Right lobe of liver (tissue), 4 donors: ENCODE results near the gene MTMR10.

Experiments
- POLR2A ChIP-seq: fragments of 450-650 bp; IDR thresholded peaks from one replicate; pipeline ENCODE4 v1.6.1; 2017; ENCODE audit warnings: antibody characterized with exemption, mild to moderate bottlenecking
- TF ChIP-seq, protein P1 (sequence below), 4 donors: fragments of 200-600 bp in 3 of 4; fragments of 450-650 bp in 1 of 4; IDR thresholded peaks; one replicate each; pipeline versions ENCODE4 v1.5.1 to v1.8.0; 2016 to 2022; ENCODE audit warnings: antibody characterized with exemption in 4 of 4, mild to moderate bottlenecking in 2 of 4
- donor health status: DM: no; HTN: no; CAD: no.
- donor health status: DM: no; HTN: no; CAD: no.
- donor health status: DM: no; HTN: yes; CAD: no.

DNA sequence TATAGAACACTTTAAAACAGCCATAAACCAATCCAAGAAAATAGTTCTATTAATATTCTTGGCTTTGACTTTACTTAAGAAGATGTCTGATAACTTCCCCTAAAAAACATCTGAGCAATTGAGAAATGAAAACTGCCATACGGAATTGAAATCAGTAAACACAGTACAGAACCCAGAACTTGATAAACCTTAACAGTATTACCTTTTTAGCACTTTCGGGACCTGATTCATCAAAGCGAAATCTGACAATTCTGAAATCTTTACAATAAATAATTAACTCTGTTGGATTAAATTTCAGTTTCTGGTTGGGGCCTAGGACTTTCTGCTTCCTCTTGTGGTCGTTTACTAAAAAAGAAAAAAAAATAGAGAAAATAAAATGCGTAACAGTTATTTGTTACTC, 17.3 kb downstream of the MTMR10 start:
- TF ChIP-seq, protein P1, sequence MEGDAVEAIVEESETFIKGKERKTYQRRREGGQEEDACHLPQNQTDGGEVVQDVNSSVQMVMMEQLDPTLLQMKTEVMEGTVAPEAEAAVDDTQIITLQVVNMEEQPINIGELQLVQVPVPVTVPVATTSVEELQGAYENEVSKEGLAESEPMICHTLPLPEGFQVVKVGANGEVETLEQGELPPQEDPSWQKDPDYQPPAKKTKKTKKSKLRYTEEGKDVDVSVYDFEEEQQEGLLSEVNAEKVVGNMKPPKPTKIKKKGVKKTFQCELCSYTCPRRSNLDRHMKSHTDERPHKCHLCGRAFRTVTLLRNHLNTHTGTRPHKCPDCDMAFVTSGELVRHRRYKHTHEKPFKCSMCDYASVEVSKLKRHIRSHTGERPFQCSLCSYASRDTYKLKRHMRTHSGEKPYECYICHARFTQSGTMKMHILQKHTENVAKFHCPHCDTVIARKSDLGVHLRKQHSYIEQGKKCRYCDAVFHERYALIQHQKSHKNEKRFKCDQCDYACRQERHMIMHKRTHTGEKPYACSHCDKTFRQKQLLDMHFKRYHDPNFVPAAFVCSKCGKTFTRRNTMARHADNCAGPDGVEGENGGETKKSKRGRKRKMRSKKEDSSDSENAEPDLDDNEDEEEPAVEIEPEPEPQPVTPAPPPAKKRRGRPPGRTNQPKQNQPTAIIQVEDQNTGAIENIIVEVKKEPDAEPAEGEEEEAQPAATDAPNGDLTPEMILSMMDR (IDR thresholded peaks at IDR 0.05), result no peak
- no peak for TF ChIP-seq POLR2A
